ENCODE measurements around the gene MLIP.
A peak's percentile ranks its signal among the peaks of the same experiment; 100 is the strongest.
"Not testable (repeated sequence)": the region's sequence is repeated elsewhere in the genome, so short reads cannot be mapped to it uniquely, and the experiment has no call there.

MLIP gene

GRCh38 chr6:54203474-54204035 is 92.3 kb downstream of the MLIP start:
- in situ Hi-C loops (cut with MboI; ENCODE audit: low pct_unique_long_range_greater_than_20kb, low sequenced_read_pairs): not testable (repeated sequence)

GRCh38 chr6:54204921-54205591 is 93.8 kb downstream of the MLIP start:
- in situ Hi-C loops (cut with MboI; ENCODE audit: low pct_unique_long_range_greater_than_20kb, low sequenced_read_pairs): no loop called here
- no peak for DNase-seq

More at GRCh38 chr6:54203474-54204035, 92.3 kb downstream of the MLIP start:
- DNase-seq: not testable (repeated sequence)

GRCh38 chr6:54206510-54206909 is 95.3 kb downstream of the MLIP start:
- in situ Hi-C loops (cut with MboI; ENCODE audit: low pct_unique_long_range_greater_than_20kb, low sequenced_read_pairs): no loop called here
- no peak for DNase-seq

GRCh38 chr6:54209983-54210382 is 98.7 kb downstream of the MLIP start:
- in situ Hi-C loops (cut with MboI; ENCODE audit: low pct_unique_long_range_greater_than_20kb, low sequenced_read_pairs); DNase-seq: not testable (repeated sequence)

- in situ Hi-C loops (cut with MboI; ENCODE audit: low pct_unique_long_range_greater_than_20kb, low sequenced_read_pairs): no loop called here
- DNase-seq: no peak
Observed at GRCh38 chr6:54214286-54214685, 103.0 kb downstream of the MLIP start.

- in situ Hi-C loops (cut with MboI; ENCODE audit: low pct_unique_long_range_greater_than_20kb, low sequenced_read_pairs): no loop called here
- DNase-seq: no peak
Observed at GRCh38 chr6:54216336-54216735, 105.1 kb downstream of the MLIP start.

- in situ Hi-C loops (cut with MboI; ENCODE audit: low pct_unique_long_range_greater_than_20kb, low sequenced_read_pairs): no loop called here
- peak; percentile 35 for DNase-seq
Observed at GRCh38 chr6:54217018-54217417, 105.8 kb downstream of the MLIP start.

GRCh38 chr6:54222217-54222616 is 111.0 kb downstream of the MLIP start:
- DNase-seq: no peak

GRCh38 chr6:54232703-54233102 is 121.5 kb downstream of the MLIP start:
- in situ Hi-C loops (cut with MboI; ENCODE audit: low pct_unique_long_range_greater_than_20kb, low sequenced_read_pairs): no loop called here

More at GRCh38 chr6:54222217-54222616, 111.0 kb downstream of the MLIP start:
- in situ Hi-C loops (cut with MboI; ENCODE audit: low pct_unique_long_range_greater_than_20kb, low sequenced_read_pairs): no loop called here

GRCh38 chr6:54234539-54234938 is 123.3 kb downstream of the MLIP start:
- in situ Hi-C loops (cut with MboI; ENCODE audit: low pct_unique_long_range_greater_than_20kb, low sequenced_read_pairs): no loop called here
- DNase-seq: no peak

More at GRCh38 chr6:54232703-54233102, 121.5 kb downstream of the MLIP start:
- no peak for DNase-seq

GRCh38 chr6:54236984-54237383 is 125.7 kb downstream of the MLIP start:
- no peak for DNase-seq
- in situ Hi-C loops (cut with MboI; ENCODE audit: low pct_unique_long_range_greater_than_20kb, low sequenced_read_pairs): no loop called here

GRCh38 chr6:54238396-54238795 is 127.2 kb downstream of the MLIP start:
- in situ Hi-C loops (cut with MboI; ENCODE audit: low pct_unique_long_range_greater_than_20kb, low sequenced_read_pairs): no loop called here
- DNase-seq: no peak

- no peak for DNase-seq
- in situ Hi-C loops (cut with MboI; ENCODE audit: low pct_unique_long_range_greater_than_20kb, low sequenced_read_pairs): no loop called here
Observed at GRCh38 chr6:54243699-54244098, 132.5 kb downstream of the MLIP start.

GRCh38 chr6:54244430-54244829 is 133.2 kb downstream of the MLIP start:
- in situ Hi-C loops (cut with MboI; ENCODE audit: low pct_unique_long_range_greater_than_20kb, low sequenced_read_pairs): no loop called here
- peak; percentile 20 for DNase-seq

GRCh38 chr6:54245265-54245664 is 134.0 kb downstream of the MLIP start:
- DNase-seq: no peak
- in situ Hi-C loops (cut with MboI; ENCODE audit: low pct_unique_long_range_greater_than_20kb, low sequenced_read_pairs): no loop called here

GRCh38 chr6:54248319-54248718 is 137.1 kb downstream of the MLIP start:
- in situ Hi-C loops (cut with MboI; ENCODE audit: low pct_unique_long_range_greater_than_20kb, low sequenced_read_pairs): no loop called here
- no peak for DNase-seq

GRCh38 chr6:54248994-54249393 is 137.8 kb downstream of the MLIP start:
- DNase-seq: no peak
- in situ Hi-C loops (cut with MboI; ENCODE audit: low pct_unique_long_range_greater_than_20kb, low sequenced_read_pairs): no loop called here

GRCh38 chr6:54249812-54250211 is 138.6 kb downstream of the MLIP start:
- in situ Hi-C loops (cut with MboI; ENCODE audit: low pct_unique_long_range_greater_than_20kb, low sequenced_read_pairs): not testable (repeated sequence)

GRCh38 chr6:54252496-54252895 is 141.3 kb downstream of the MLIP start:
- no peak for DNase-seq
- in situ Hi-C loops (cut with MboI; ENCODE audit: low pct_unique_long_range_greater_than_20kb, low sequenced_read_pairs): no loop called here

More at GRCh38 chr6:54249812-54250211, 138.6 kb downstream of the MLIP start:
- not testable (repeated sequence) for DNase-seq

- no peak for DNase-seq
- in situ Hi-C loops (cut with MboI; ENCODE audit: low pct_unique_long_range_greater_than_20kb, low sequenced_read_pairs): no loop called here
Observed at GRCh38 chr6:54252916-54253315, 141.7 kb downstream of the MLIP start.

- DNase-seq: no peak
- in situ Hi-C loops (cut with MboI; ENCODE audit: low pct_unique_long_range_greater_than_20kb, low sequenced_read_pairs): no loop called here
Observed at GRCh38 chr6:54254886-54255285, 143.6 kb downstream of the MLIP start.

Data from KBM-7 (cell line).